Thyroid gland (tissue), 4 donors: ENCODE measurements around the gene RBP2.

Experiments used
- POLR2A ChIP-seq, 2 donors: fragments of 450-650 bp; IDR thresholded peaks; one replicate each; pipeline ENCODE4 v1.6.1; 2017; ENCODE audit warnings: antibody characterized with exemption in 2 of 2, mild to moderate bottlenecking in 2 of 2, moderate library complexity in 1 of 2
- TF ChIP-seq, protein P1 (sequence below), 6 experiments: fragments of 200-600 bp in 3 of 6; fragments of 450-650 bp in 3 of 6; sonication (generic) in 3 of 6; IDR thresholded peaks; one replicate each; pipeline ENCODE4 v1.5.1; 2016 to 2019; ENCODE audit warnings: antibody characterized with exemption in 6 of 6, mild to moderate bottlenecking in 2 of 6, inconsistent platforms in 1 of 6, moderate library complexity in 1 of 6

DNA sequence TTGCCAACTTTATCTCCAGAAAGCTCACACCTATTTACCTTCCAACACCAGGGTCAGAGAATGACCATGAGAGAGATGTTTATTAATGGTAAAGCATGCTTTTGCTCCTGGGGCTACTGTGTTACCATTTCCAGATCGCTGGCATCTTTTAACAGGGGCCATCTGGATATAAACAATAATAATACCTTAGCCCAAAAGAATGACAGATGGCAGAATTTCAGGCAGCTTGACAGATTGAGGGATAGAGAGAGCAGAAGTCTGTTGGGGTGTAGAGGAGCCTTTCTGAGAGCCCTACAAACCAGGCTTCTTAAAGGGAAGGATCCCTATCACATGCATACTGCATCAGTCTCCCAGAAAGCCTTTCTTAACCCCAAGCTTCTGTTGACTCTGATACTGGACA, 45.5 kb upstream of the RBP2 start:
- TF ChIP-seq, protein P1, sequence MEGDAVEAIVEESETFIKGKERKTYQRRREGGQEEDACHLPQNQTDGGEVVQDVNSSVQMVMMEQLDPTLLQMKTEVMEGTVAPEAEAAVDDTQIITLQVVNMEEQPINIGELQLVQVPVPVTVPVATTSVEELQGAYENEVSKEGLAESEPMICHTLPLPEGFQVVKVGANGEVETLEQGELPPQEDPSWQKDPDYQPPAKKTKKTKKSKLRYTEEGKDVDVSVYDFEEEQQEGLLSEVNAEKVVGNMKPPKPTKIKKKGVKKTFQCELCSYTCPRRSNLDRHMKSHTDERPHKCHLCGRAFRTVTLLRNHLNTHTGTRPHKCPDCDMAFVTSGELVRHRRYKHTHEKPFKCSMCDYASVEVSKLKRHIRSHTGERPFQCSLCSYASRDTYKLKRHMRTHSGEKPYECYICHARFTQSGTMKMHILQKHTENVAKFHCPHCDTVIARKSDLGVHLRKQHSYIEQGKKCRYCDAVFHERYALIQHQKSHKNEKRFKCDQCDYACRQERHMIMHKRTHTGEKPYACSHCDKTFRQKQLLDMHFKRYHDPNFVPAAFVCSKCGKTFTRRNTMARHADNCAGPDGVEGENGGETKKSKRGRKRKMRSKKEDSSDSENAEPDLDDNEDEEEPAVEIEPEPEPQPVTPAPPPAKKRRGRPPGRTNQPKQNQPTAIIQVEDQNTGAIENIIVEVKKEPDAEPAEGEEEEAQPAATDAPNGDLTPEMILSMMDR (IDR thresholded peaks at IDR 0.05) = no peak
- TF ChIP-seq POLR2A (IDR thresholded peaks at IDR 0.05) = no peak
